HEK293 (cell line): Measurements from ENCODE around the gene DLG2.

ENCODE experiments used
- CTCF ChIA-PET: fragments of 350-600 bp; formaldehyde crosslinking; extraction: SDS; loops from one replicate; lab custom pipeline; 2021; ENCODE audit warnings: antibody characterized with exemption; lab: Yijun Ruan, JAX
- POLR2A ChIA-PET: fragments of 300-600 bp; formaldehyde crosslinking; extraction: SDS; loops from one replicate; lab custom pipeline; 2020; ENCODE audit warnings: antibody characterized with exemption, inconsistent platforms; lab: Yijun Ruan, JAX
- H3K27ac ChIP-seq: fragments of 200-500 bp; sonication (Bioruptor generic); 2 replicates; pipeline ENCODE4 v1.5.1; 2014; ENCODE audit warnings: low read depth, low read length, control low read depth, inconsistent platforms; ENCODE audit errors: extremely low read depth
- H3K36me3 ChIP-seq, 2 experiments: fragments of 200-500 bp in 1 of 2; sonication (Bioruptor generic) in 1 of 2; 1 replicate in 1 of 2; 2 replicates in 1 of 2; pipeline ENCODE4 v1.5.1; 2014 to 2017; ENCODE audit warnings: inconsistent platforms in 2 of 2, low read length in 2 of 2; ENCODE audit not compliant: control insufficient read depth in 2 of 2, insufficient read depth in 1 of 2
- H3K4me1 ChIP-seq: fragments of 200-500 bp; sonication (Bioruptor generic); 2 replicates; pipeline ENCODE4 v1.5.1; 2014; ENCODE audit warnings: mild to moderate bottlenecking, low read length, inconsistent platforms; ENCODE audit not compliant: control insufficient read depth, insufficient read depth
- H3K4me3 ChIP-seq: 2 replicates; pipeline ENCODE4 v1.5.1; 2011; ENCODE audit warnings: low read depth, mild to moderate bottlenecking, control low read depth, low read length, moderate library complexity
- H3K9me3 ChIP-seq: fragments of 200-500 bp; sonication (Bioruptor generic); 2 replicates; pipeline ENCODE4 v1.5.1; 2014; ENCODE audit warnings: low read depth, low read length, inconsistent platforms; ENCODE audit not compliant: control insufficient read depth, insufficient read depth
- BCL11B ChIP-seq: fragments of 450-650 bp; formaldehyde crosslinking; IDR thresholded peaks from 2 replicates; pipeline ENCODE4 v1.5.1; 2016; ENCODE audit warnings: low read depth, missing biosample characterization, missing genetic modification characterization
- GFI1B ChIP-seq: fragments of 450-650 bp; formaldehyde crosslinking; IDR thresholded peaks from 2 replicates; pipeline ENCODE4 v1.5.1; 2016; ENCODE audit warnings: missing biosample characterization, missing genetic modification characterization
- GLI2 ChIP-seq: fragments of 450-650 bp; formaldehyde crosslinking; IDR thresholded peaks from 2 replicates; pipeline ENCODE4; 2017; ENCODE audit warnings: missing biosample characterization, missing genetic modification characterization, low read depth, borderline replicate concordance
- HOXA7 ChIP-seq: sonication (generic); formaldehyde crosslinking; IDR thresholded peaks from 2 replicates; pipeline ENCODE4 v1.8.1; 2022; ENCODE audit warnings: missing genetic modification reagents, borderline replicate concordance
- KLF1 ChIP-seq: fragments of 450-650 bp; formaldehyde crosslinking; IDR thresholded peaks from 2 replicates; pipeline ENCODE4 v1.5.1; 2016; ENCODE audit warnings: missing biosample characterization, missing genetic modification characterization
- KLF8 ChIP-seq: fragments of 450-650 bp; formaldehyde crosslinking; IDR thresholded peaks from 2 replicates; pipeline ENCODE4 v1.5.1; 2016; ENCODE audit warnings: missing biosample characterization, missing genetic modification characterization
- MEIS1 ChIP-seq: sonication (generic); formaldehyde crosslinking; IDR thresholded peaks from 2 replicates; pipeline ENCODE4 v1.8.1; 2022; ENCODE audit warnings: missing genetic modification reagents, mild to moderate bottlenecking, borderline replicate concordance
- PBX3 ChIP-seq: sonication (generic); formaldehyde crosslinking; IDR thresholded peaks from 2 replicates; pipeline ENCODE4 v1.8.1; 2022; ENCODE audit warnings: mild to moderate bottlenecking, moderate library complexity, missing genetic modification reagents
- SP3 ChIP-seq: fragments of 450-650 bp; formaldehyde crosslinking; IDR thresholded peaks from 2 replicates; pipeline ENCODE4 v1.5.1; 2016; ENCODE audit warnings: missing biosample characterization, missing genetic modification characterization
- ZBTB20 ChIP-seq: fragments of 450-650 bp; formaldehyde crosslinking; IDR thresholded peaks from 2 replicates; pipeline ENCODE4 v1.5.1; 2016; ENCODE audit warnings: missing biosample characterization, missing genetic modification characterization
- ZBTB21 ChIP-seq: fragments of 450-650 bp; formaldehyde crosslinking; IDR thresholded peaks from 2 replicates; pipeline ENCODE4 v1.5.1; 2017; ENCODE audit warnings: missing biosample characterization, missing genetic modification characterization
- ZFP3 ChIP-seq: fragments of 450-650 bp; formaldehyde crosslinking; IDR thresholded peaks from 2 replicates; pipeline ENCODE4 v1.5.1; 2016; ENCODE audit warnings: low read depth, missing biosample characterization, missing genetic modification characterization
- ZFP69B ChIP-seq: fragments of 450-650 bp; formaldehyde crosslinking; IDR thresholded peaks from 2 replicates; pipeline ENCODE4 v1.5.1; 2016; ENCODE audit warnings: missing biosample characterization, missing genetic modification characterization
- ZNF133 ChIP-seq: fragments of 450-650 bp; formaldehyde crosslinking; IDR thresholded peaks from 2 replicates; pipeline ENCODE4 v1.5.1; 2016; ENCODE audit warnings: missing biosample characterization, missing genetic modification characterization
- ZNF184 ChIP-seq: fragments of 450-650 bp; IDR thresholded peaks from 2 replicates; pipeline ENCODE4 v1.5.1; 2018; ENCODE audit warnings: missing biosample characterization, mild to moderate bottlenecking, missing genetic modification characterization
- ZNF19 ChIP-seq: fragments of 450-650 bp; formaldehyde crosslinking; IDR thresholded peaks from 2 replicates; pipeline ENCODE4; 2016; ENCODE audit warnings: missing biosample characterization, missing genetic modification characterization, low read depth
- ZNF221 ChIP-seq: fragments of 450-650 bp; formaldehyde crosslinking; IDR thresholded peaks from 2 replicates; pipeline ENCODE4 v1.5.1; 2017; ENCODE audit warnings: missing biosample characterization, missing genetic modification characterization, borderline replicate concordance
- ZNF223 ChIP-seq: fragments of 450-650 bp; formaldehyde crosslinking; IDR thresholded peaks from 2 replicates; pipeline ENCODE4 v1.5.1; 2016; ENCODE audit warnings: missing biosample characterization, missing genetic modification characterization
- ZNF266 ChIP-seq: fragments of 450-650 bp; formaldehyde crosslinking; IDR thresholded peaks from 2 replicates; pipeline ENCODE4 v1.5.1; 2016; ENCODE audit warnings: missing biosample characterization, missing genetic modification characterization, low read depth
- ZNF311 ChIP-seq: fragments of 450-650 bp; formaldehyde crosslinking; IDR thresholded peaks from 2 replicates; pipeline ENCODE4 v1.5.1; 2017; ENCODE audit warnings: missing biosample characterization, missing genetic modification characterization, borderline replicate concordance
- ZNF350 ChIP-seq: fragments of 450-650 bp; formaldehyde crosslinking; IDR thresholded peaks from 2 replicates; pipeline ENCODE4 v1.5.0; 2017; ENCODE audit warnings: missing biosample characterization, mild to moderate bottlenecking, missing genetic modification characterization
- ZNF394 ChIP-seq: fragments of 450-650 bp; formaldehyde crosslinking; IDR thresholded peaks from 2 replicates; pipeline ENCODE4 v1.5.1; 2016; ENCODE audit warnings: missing biosample characterization, missing genetic modification characterization, mild to moderate bottlenecking, moderate library complexity, borderline replicate concordance
- ZNF404 ChIP-seq: fragments of 450-650 bp; formaldehyde crosslinking; IDR thresholded peaks from 2 replicates; pipeline ENCODE4 v1.5.1; 2017; ENCODE audit warnings: missing biosample characterization, missing genetic modification characterization
- ZNF548 ChIP-seq: fragments of 450-650 bp; formaldehyde crosslinking; IDR thresholded peaks from 2 replicates; pipeline ENCODE4 v1.5.1; 2016; ENCODE audit warnings: missing biosample characterization, missing genetic modification characterization
- TF ChIP-seq, protein P1 (sequence below): fragments of 450-650 bp; formaldehyde crosslinking; IDR thresholded peaks from 2 replicates; pipeline ENCODE4 v1.5.1; 2016; ENCODE audit warnings: missing biosample characterization, missing genetic modification characterization
- TF ChIP-seq, protein P2 (sequence below): fragments of 450-650 bp; formaldehyde crosslinking; IDR thresholded peaks from 2 replicates; pipeline ENCODE4 v1.5.1; 2017; ENCODE audit warnings: missing biosample characterization, missing genetic modification characterization
- TF ChIP-seq, protein P3 (sequence below): fragments of 450-650 bp; formaldehyde crosslinking; IDR thresholded peaks from 2 replicates; pipeline ENCODE4 v1.5.1; 2016; ENCODE audit warnings: missing biosample characterization, missing genetic modification characterization
- TF ChIP-seq, protein P4 (sequence below): fragments of 450-650 bp; formaldehyde crosslinking; IDR thresholded peaks from 2 replicates; pipeline ENCODE4 v1.5.1; 2016; ENCODE audit warnings: missing biosample characterization, missing genetic modification characterization
- TF ChIP-seq, protein P5 (sequence below): fragments of 450-650 bp; formaldehyde crosslinking; IDR thresholded peaks from 2 replicates; pipeline ENCODE4 v1.5.1; 2017; ENCODE audit warnings: missing biosample characterization, mild to moderate bottlenecking, missing genetic modification characterization, moderate library complexity

DLG2 gene

GRCh38 chr11:84795698-84796097 is 831.4 kb downstream of the DLG2 start:
- ChIA-PET POLR2A (no interaction called here), CTCF (interaction anchor here (0.5 to 0.6 kb wide), 2 partner anchors 210 to 419 kb away, joined by 4 to 5 read pairs; no protein-coding TSS in a partner anchor)
- TF ChIP-seq BCL11B (tag by site-specific recombination): no peak
- no peak for TF ChIP-seq MEIS1 (CRISPR knock-in tag)
- TF ChIP-seq ZNF223 (tag by site-specific recombination): no peak
- TF ChIP-seq ZFP3 (tag by site-specific recombination): no peak
- TF ChIP-seq ZNF19: no peak
- TF ChIP-seq ZBTB21: no peak
- TF ChIP-seq ZNF548 (tag by site-specific recombination): no peak
- TF ChIP-seq, protein P1, sequence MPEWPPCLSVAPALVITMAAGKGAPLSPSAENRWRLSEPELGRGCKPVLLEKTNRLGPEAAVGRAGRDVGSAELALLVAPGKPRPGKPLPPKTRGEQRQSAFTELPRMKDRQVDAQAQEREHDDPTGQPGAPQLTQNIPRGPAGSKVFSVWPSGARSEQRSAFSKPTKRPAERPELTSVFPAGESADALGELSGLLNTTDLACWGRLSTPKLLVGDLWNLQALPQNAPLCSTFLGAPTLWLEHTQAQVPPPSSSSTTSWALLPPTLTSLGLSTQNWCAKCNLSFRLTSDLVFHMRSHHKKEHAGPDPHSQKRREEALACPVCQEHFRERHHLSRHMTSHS (tag by site-specific recombination): no peak
- no peak for TF ChIP-seq PBX3 (CRISPR knock-in tag)
- TF ChIP-seq, protein P2, sequence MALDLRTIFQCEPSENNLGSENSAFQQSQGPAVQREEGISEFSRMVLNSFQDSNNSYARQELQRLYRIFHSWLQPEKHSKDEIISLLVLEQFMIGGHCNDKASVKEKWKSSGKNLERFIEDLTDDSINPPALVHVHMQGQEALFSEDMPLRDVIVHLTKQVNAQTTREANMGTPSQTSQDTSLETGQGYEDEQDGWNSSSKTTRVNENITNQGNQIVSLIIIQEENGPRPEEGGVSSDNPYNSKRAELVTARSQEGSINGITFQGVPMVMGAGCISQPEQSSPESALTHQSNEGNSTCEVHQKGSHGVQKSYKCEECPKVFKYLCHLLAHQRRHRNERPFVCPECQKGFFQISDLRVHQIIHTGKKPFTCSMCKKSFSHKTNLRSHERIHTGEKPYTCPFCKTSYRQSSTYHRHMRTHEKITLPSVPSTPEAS (tag by site-specific recombination): no peak
- TF ChIP-seq, protein P3, sequence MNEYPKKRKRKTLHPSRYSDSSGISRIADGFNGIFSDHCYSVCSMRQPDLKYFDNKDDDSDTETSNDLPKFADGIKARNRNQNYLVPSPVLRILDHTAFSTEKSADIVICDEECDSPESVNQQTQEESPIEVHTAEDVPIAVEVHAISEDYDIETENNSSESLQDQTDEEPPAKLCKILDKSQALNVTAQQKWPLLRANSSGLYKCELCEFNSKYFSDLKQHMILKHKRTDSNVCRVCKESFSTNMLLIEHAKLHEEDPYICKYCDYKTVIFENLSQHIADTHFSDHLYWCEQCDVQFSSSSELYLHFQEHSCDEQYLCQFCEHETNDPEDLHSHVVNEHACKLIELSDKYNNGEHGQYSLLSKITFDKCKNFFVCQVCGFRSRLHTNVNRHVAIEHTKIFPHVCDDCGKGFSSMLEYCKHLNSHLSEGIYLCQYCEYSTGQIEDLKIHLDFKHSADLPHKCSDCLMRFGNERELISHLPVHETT (tag by site-specific recombination): no peak
- no peak for TF ChIP-seq GLI2 (tag by site-specific recombination)
- no peak for TF ChIP-seq HOXA7 (CRISPR knock-in tag)
- no peak for TF ChIP-seq ZNF350 (tag by site-specific recombination)
- TF ChIP-seq ZBTB20 (tag by site-specific recombination): no peak
- TF ChIP-seq KLF1: no peak
- TF ChIP-seq ZNF184 (tag by site-specific recombination): no peak
- TF ChIP-seq KLF8 (tag by site-specific recombination): no peak
- H3K4me1 ChIP-seq: no peaks in the 10 kb centered on the region
- H3K36me3 ChIP-seq: no peaks in the 10 kb centered on the region
- H3K27ac ChIP-seq: no peak overlapping the region
- no peaks in the 10 kb centered on the region for H3K9me3 ChIP-seq
- H3K4me3 ChIP-seq: no peak overlapping the region

- CTCF ChIA-PET: interaction anchor here (0.6 kb wide), 1 partner anchor 209 kb away, joined by 4 read pairs; no protein-coding TSS in a partner anchor
- H3K4me3 ChIP-seq: no peak overlapping the region
- TF ChIP-seq ZNF266 (tag by site-specific recombination): no peak
- TF ChIP-seq, protein P4, sequence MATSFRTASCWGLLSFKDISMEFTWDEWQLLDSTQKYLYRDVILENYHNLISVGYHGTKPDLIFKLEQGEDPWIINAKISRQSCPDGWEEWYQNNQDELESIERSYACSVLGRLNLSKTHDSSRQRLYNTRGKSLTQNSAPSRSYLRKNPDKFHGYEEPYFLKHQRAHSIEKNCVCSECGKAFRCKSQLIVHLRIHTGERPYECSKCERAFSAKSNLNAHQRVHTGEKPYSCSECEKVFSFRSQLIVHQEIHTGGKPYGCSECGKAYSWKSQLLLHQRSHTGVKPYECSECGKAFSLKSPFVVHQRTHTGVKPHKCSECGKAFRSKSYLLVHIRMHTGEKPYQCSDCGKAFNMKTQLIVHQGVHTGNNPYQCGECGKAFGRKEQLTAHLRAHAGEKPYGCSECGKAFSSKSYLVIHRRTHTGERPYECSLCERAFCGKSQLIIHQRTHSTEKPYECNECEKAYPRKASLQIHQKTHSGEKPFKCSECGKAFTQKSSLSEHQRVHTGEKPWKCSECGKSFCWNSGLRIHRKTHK: no peak
- TF ChIP-seq GFI1B (tag by site-specific recombination): no peak
- TF ChIP-seq ZBTB21: no peak
- no peak for TF ChIP-seq ZNF221 (tag by site-specific recombination)
- no peak for TF ChIP-seq ZNF133 (tag by site-specific recombination)
- TF ChIP-seq ZNF404 (tag by site-specific recombination): no peak
- no peak for TF ChIP-seq SP3
- TF ChIP-seq ZNF394 (tag by site-specific recombination): no peak
- TF ChIP-seq ZFP69B (tag by site-specific recombination): no peak
- TF ChIP-seq, protein P5, sequence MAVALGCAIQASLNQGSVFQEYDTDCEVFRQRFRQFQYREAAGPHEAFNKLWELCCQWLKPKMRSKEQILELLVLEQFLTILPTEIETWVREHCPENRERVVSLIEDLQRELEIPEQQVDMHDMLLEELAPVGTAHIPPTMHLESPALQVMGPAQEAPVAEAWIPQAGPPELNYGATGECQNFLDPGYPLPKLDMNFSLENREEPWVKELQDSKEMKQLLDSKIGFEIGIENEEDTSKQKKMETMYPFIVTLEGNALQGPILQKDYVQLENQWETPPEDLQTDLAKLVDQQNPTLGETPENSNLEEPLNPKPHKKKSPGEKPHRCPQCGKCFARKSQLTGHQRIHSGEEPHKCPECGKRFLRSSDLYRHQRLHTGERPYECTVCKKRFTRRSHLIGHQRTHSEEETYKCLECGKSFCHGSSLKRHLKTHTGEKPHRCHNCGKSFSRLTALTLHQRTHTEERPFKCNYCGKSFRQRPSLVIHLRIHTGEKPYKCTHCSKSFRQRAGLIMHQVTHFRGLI (tag by site-specific recombination): no peak
- TF ChIP-seq ZNF311: no peak
Measured at GRCh38 chr11:84794663-84795443, 832.3 kb downstream of the DLG2 start.

More at GRCh38 chr11:84794663-84795443, 832.3 kb downstream of the DLG2 start:
- POLR2A ChIA-PET: no interaction called here
- H3K9me3 ChIP-seq: no peaks in the 10 kb centered on the region
- H3K36me3 ChIP-seq: no peaks in the 10 kb centered on the region
- H3K4me1 ChIP-seq: no peaks in the 10 kb centered on the region
- H3K27ac ChIP-seq: no peak overlapping the region
